SHP77 treated with DMSO at 0.1 percent for 48 hours (cell line): ENCODE data around the gene PRMT3.
"Not testable (repeated sequence)": the region's sequence is repeated elsewhere in the genome, so short reads cannot be mapped to it uniquely, and the experiment has no call there.

Experiments used
- DNase-seq: peaks from one replicate; lab custom pipeline; 2025; lab: John Stamatoyannopoulos, UW

Gene PRMT3

GRCh38 chr11:20374741-20375300 lies 12.7 kb upstream of the PRMT3 start:
- DNase-seq, result no peak

GRCh38 chr11:20376162-20376730 lies 11.3 kb upstream of the PRMT3 start:
- no peak for DNase-seq

- DNase-seq, result not testable (repeated sequence)
Observed at GRCh38 chr11:20385996-20386395, 1.5 kb upstream of the PRMT3 start.

GRCh38 chr11:20388096-20389055 lies 860 bp downstream of the PRMT3 start:
- DNase-seq, result no peak

- peak; percentile 2 for DNase-seq
Observed at GRCh38 chr11:20397281-20397680, 9.8 kb downstream of the PRMT3 start.

- DNase-seq, result no peak
Observed at GRCh38 chr11:20399498-20399897, 12.0 kb downstream of the PRMT3 start.

- DNase-seq, result no peak
Observed at GRCh38 chr11:20403059-20403458, 15.5 kb downstream of the PRMT3 start.

GRCh38 chr11:20406484-20406883 lies 19.0 kb downstream of the PRMT3 start:
- DNase-seq, result no peak

GRCh38 chr11:20407344-20407743 lies 19.8 kb downstream of the PRMT3 start:
- DNase-seq, result no peak

- DNase-seq, result no peak
Observed at GRCh38 chr11:20415432-20415831, 27.9 kb downstream of the PRMT3 start.

GRCh38 chr11:20417771-20418170 lies 30.3 kb downstream of the PRMT3 start:
- no peak for DNase-seq

- no peak for DNase-seq
Observed at GRCh38 chr11:20421946-20422345, 34.4 kb downstream of the PRMT3 start.

GRCh38 chr11:20429216-20429615 lies 41.7 kb downstream of the PRMT3 start:
- no peak for DNase-seq

GRCh38 chr11:20438637-20439036 lies 51.1 kb downstream of the PRMT3 start:
- no peak for DNase-seq

GRCh38 chr11:20443596-20443995 lies 56.1 kb downstream of the PRMT3 start:
- DNase-seq, result no peak

- DNase-seq, result no peak
Observed at GRCh38 chr11:20444535-20444934, 57.0 kb downstream of the PRMT3 start.

- no peak for DNase-seq
Observed at GRCh38 chr11:20448834-20449233, 61.3 kb downstream of the PRMT3 start.

- DNase-seq, result no peak
Observed at GRCh38 chr11:20450829-20451228, 63.3 kb downstream of the PRMT3 start.

GRCh38 chr11:20451568-20451967 lies 64.1 kb downstream of the PRMT3 start:
- DNase-seq, result no peak

GRCh38 chr11:20452585-20452984 lies 65.1 kb downstream of the PRMT3 start:
- DNase-seq, result no peak

- DNase-seq, result no peak
Observed at GRCh38 chr11:20453657-20454316, 66.3 kb downstream of the PRMT3 start.

- no peak for DNase-seq
Observed at GRCh38 chr11:20457001-20457799, 69.7 kb downstream of the PRMT3 start.
